ENCODE data around the gene INPP5D. TPM values are rescaled to one million over a fixed set of nuclear protein-coding genes. Genes with fewer than 3 reads are reported as not detected.

INPP5D gene
- polyA plus RNA-seq, 1 of the 3 experiments (the other 2 are of a cell fraction): 1.3 TPM

- ChIA-PET POLR2A (no interaction called here), CTCF (interaction anchor here (0.7 to 3.1 kb wide), 2 partner anchors 9 to 189 kb away, joined by 3 to 13 read pairs; partner anchors contain the start of gene ATG16L1)
- H3K4me1 ChIP-seq (ENCODE audit: control insufficient read depth in 1 of 2, insufficient read depth in 2 of 2, low read depth in 1 of 2, low read length in 1 of 2): no peaks in the 10 kb centered on the region
- no peak overlapping the region for H3K27ac ChIP-seq (ENCODE audit: low read depth in 2 of 2, low read length in 1 of 2)
- H3K9me3 ChIP-seq: no peaks in the 10 kb centered on the region
- no peaks in the 10 kb centered on the region for H3K9me2 ChIP-seq
- H4K20me1 ChIP-seq (ENCODE audit: insufficient read depth): no peaks in the 10 kb centered on the region
- peak overlapping the region; percentile 35; the same call in 1 of the 2 replicates for H2AFZ ChIP-seq (ENCODE audit: low read depth)
- no peaks in the 10 kb centered on the region for H3K27me3 ChIP-seq (ENCODE audit: insufficient read depth)
- no peaks in the 10 kb centered on the region for H3K36me3 ChIP-seq (replicated peaks in 1 of 2; ENCODE audit: control insufficient read depth in 1 of 2, insufficient read depth in 2 of 2, low read length in 1 of 2)
- no peak overlapping the region for H3K4me3 ChIP-seq (ENCODE audit: low read depth in 2 of 2, low read length in 1 of 2)
- DNase-seq: no peak
- H3K79me2 ChIP-seq (ENCODE audit: insufficient read depth): no peaks in the 10 kb centered on the region
- H3K9ac ChIP-seq: no peak overlapping the region
- H3F3A ChIP-seq (replicated peaks; ENCODE audit: insufficient read depth): no peaks in the 10 kb centered on the region
- H3K4me2 ChIP-seq: no peak overlapping the region
- WGBS (ENCODE audit: low lambda C conversion rate): 71% methylated on average over 14 of the region's 14 CpGs
- TF ChIP-seq TAF1 (IDR thresholded peaks at IDR 0.05; ENCODE audit: borderline replicate concordance, low read depth, low read length) (no peak), USF1 (IDR thresholded peaks at IDR 0.05; ENCODE audit: borderline replicate concordance, low read depth) (no peak), REST (IDR thresholded peaks at IDR 0.05; ENCODE audit: low read depth, low read length) (no peak), FOXJ3 (CRISPR knock-in tag; IDR thresholded peaks at IDR 0.05) (no peak), FOSL2 (IDR thresholded peaks at IDR 0.05; ENCODE audit: borderline replicate concordance, low read depth) (no peak), NRF1 (IDR thresholded peaks at IDR 0.05; ENCODE audit: low read depth, low read length) (no peak), ELF1 (IDR thresholded peaks at IDR 0.05) (no peak), POLR2AphosphoS5 (IDR thresholded peaks at IDR 0.05; ENCODE audit: low read depth, low read length) (no peak), JUND (IDR thresholded peaks at IDR 0.05) (no peak), GABPA (IDR thresholded peaks at IDR 0.05; ENCODE audit: low read depth) (no peak), CTCF (IDR thresholded peaks at IDR 0.05) (no peak), SMC3 (IDR thresholded peaks at IDR 0.05; ENCODE audit: low read depth, low read length) (no peak), NFIC (IDR thresholded peaks at IDR 0.05; ENCODE audit: borderline replicate concordance) (no peak), EP300 (IDR thresholded peaks at IDR 0.05; ENCODE audit: borderline replicate concordance in 1 of 2, low read depth in 1 of 2, low read length in 1 of 2) (no peak), IRF3 (IDR thresholded peaks at IDR 0.05; ENCODE audit: low read depth, low read length) (no peak), RCOR1 (IDR thresholded peaks at IDR 0.05; ENCODE audit: low read length) (no peak), TCF12 (IDR thresholded peaks at IDR 0.05) (no peak), RFX5 (IDR thresholded peaks at IDR 0.05; ENCODE audit: low read length) (no peak)
Measured at GRCh38 chr2:233242231-233242927, 182.2 kb downstream of the INPP5D start.
